HEK293 (cell line): ENCODE data around the gene ATG10.
"Not testable (repeated sequence)": the region's sequence is repeated elsewhere in the genome, so short reads cannot be mapped to it uniquely, and the experiment has no call there.

ENCODE experiments used
- CTCF ChIP-seq: fragments of 450-650 bp; formaldehyde crosslinking; IDR thresholded peaks from 2 replicates; pipeline ENCODE4 v1.5.1; 2016; ENCODE audit warnings: missing biosample characterization, missing genetic modification characterization
- SP2 ChIP-seq: fragments of 450-650 bp; formaldehyde crosslinking; IDR thresholded peaks from 2 replicates; pipeline ENCODE4 v1.5.1; 2016; ENCODE audit warnings: missing biosample characterization, missing genetic modification characterization
- TRIM28 ChIP-seq: IDR thresholded peaks from 2 replicates; pipeline ENCODE4 v1.6.1; 2011; ENCODE audit warnings: low read length, control low read depth, borderline replicate concordance
- YY1 ChIP-seq: fragments of 450-650 bp; formaldehyde crosslinking; IDR thresholded peaks from 2 replicates; pipeline ENCODE4 v1.5.1; 2018; ENCODE audit warnings: missing biosample characterization, missing genetic modification characterization
- ZNF138 ChIP-seq: fragments of 450-650 bp; formaldehyde crosslinking; IDR thresholded peaks from 2 replicates; pipeline ENCODE4 v1.5.1; 2016; ENCODE audit warnings: missing biosample characterization, missing genetic modification characterization, borderline replicate concordance
- ZNF24 ChIP-seq: fragments of 450-650 bp; formaldehyde crosslinking; IDR thresholded peaks from 2 replicates; pipeline ENCODE4 v1.5.1; 2016; ENCODE audit warnings: missing biosample characterization, missing genetic modification characterization
- ZNF274 ChIP-seq, 2 experiments: fragments of 200-500 bp in 1 of 2; fragments of 450-650 bp in 1 of 2; sonication (Bioruptor generic) in 1 of 2; formaldehyde crosslinking in 1 of 2; IDR thresholded peaks; 2 replicates each; pipeline versions ENCODE4 v1.5.1 to v1.6.1; 2014 to 2016; ENCODE audit warnings: borderline replicate concordance in 1 of 2, inconsistent platforms in 1 of 2, low read length in 1 of 2, missing biosample characterization in 1 of 2, missing genetic modification characterization in 1 of 2
- ZNF600 ChIP-seq: fragments of 450-650 bp; formaldehyde crosslinking; IDR thresholded peaks from 2 replicates; pipeline ENCODE4 v1.5.1; 2016; ENCODE audit warnings: missing biosample characterization, missing genetic modification characterization
- ZNF629 ChIP-seq: fragments of 450-650 bp; formaldehyde crosslinking; IDR thresholded peaks from 2 replicates; pipeline ENCODE4 v1.5.1; 2017; ENCODE audit warnings: missing biosample characterization, missing genetic modification characterization

GRCh38 chr5:82014644-82015043, 42.8 kb downstream of the ATG10 start:
- not testable (repeated sequence) for TF ChIP-seq CTCF (tag by site-specific recombination); ZNF600 (tag by site-specific recombination); ZNF629 (tag by site-specific recombination); YY1 (tag by site-specific recombination); SP2 (tag by site-specific recombination); ZNF138 (tag by site-specific recombination); ZNF274 (IDR thresholded peaks at IDR 0.05; ENCODE audit: low read length); ZNF274 (tag by site-specific recombination; IDR thresholded peaks at IDR 0.05; ENCODE audit: borderline replicate concordance); TRIM28; ZNF24 (tag by site-specific recombination)
